Epithelial cell of esophagus (primary cell): ENCODE data around the gene PTGES3L.
A peak's percentile ranks its signal among the peaks of the same experiment; 100 is the strongest.
"Not testable (repeated sequence)": the region's sequence is repeated elsewhere in the genome, so short reads cannot be mapped to it uniquely, and the experiment has no call there.

Source experiments
- DNase-seq: peaks from one replicate; pipeline ENCODE4 v3.0.0; 2010; ENCODE audit warnings: low read depth
- H3K4me3 ChIP-seq: 2 replicates; pipeline ENCODE4 v1.5.1; 2011; ENCODE audit warnings: mild to moderate bottlenecking, low read length, control low read depth
- CTCF ChIP-seq: IDR thresholded peaks from 2 replicates; pipeline ENCODE4 v1.5.1; 2011; ENCODE audit warnings: low read depth, mild to moderate bottlenecking, low read length, control low read depth, inconsistent platforms; ENCODE audit not compliant: insufficient read depth; ENCODE audit errors: missing control alignments

PTGES3L gene

DNA sequence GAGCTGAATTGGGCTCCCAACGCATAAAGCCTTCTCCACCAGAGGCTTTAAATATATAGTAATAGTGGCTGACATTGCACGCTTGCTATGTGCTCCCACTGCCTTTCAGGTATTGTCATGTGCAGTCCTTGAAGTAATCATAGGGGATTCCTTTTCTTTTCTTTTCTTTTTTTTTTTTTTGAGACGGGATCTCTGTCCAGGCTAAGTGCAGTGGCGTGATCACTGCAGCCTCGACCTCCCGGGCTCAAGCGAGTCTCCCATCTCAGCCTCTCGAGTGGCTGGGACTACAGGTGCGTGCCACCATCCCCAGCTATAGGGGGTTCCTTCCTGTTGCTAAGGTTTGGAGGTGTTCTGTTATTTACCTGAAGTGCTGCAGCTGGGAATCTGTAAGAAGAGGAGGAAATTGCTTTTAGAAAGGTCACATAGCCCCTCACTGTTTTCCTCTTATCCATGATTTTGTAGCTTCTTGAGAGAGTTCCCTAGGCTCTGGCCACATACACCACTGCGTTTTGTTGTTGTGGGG lies 19.2 kb upstream of the PTGES3L start:
- no peak for DNase-seq
- no peak for TF ChIP-seq CTCF
- peak overlapping the region; percentile 90 for H3K4me3 ChIP-seq

DNA sequence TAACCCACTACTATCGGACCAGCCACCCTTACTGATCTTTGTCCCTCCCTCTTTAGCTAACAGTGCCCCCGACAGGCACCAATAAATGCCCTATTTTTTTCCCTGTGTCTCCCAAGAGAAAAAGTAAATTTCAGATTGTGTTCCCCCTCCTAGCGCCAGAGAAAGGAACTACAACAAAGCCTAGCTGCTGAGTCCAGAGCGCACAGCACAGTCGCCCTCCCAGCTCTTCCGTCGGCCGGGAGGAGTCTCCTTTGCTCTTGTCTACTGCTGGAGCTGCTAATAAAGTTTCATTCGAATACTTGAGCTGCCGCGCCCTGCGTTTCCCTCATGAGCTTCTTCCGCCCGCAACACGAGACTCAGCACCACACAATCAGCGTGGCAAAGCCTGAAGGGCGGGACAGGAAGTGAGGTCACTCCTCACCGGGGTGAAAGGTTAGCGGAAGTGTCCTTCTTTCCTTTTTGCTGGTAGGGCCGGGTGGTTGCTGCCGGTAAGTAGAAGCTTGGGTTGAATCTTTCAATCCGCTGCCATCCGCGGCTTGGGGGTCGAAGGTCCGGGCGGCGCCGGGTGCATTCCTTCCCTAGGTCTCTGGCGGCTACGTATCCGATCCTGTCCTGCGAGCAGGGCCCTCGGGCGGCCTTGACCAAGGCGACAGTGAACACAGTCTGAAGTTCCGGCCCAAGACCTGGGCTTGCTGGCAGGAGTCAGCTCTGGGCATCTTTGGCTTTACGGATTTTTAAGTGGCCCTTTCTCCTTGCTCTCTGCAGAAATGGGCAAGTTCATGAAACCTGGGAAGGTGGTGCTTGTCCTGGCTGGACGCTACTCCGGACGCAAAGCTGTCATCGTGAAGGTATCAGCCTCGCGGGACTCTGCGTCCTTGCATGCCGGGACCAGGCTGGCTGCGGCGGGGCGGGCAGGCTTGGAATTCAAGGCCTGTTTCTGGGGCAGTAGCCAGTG lies 18.4 kb upstream of the PTGES3L start, which contains the start of gene RPL27:
TSS of gene RPL27 (plus strand) at position 436 of the 955 bp plus-strand sequence. CDS start at position 768, 332 bp downstream.
- peak within 1 kb of the TSS; percentile 90 for H3K4me3 ChIP-seq
- peak; percentile 83 for TF ChIP-seq CTCF
- peak; percentile 100 for DNase-seq

- TF ChIP-seq CTCF, result no peak
- no peak for DNase-seq
- H3K4me3 ChIP-seq, result peak overlapping the region; percentile 30
Measured at GRCh38 chr17:42997390-42997983, 17.6 kb upstream of the PTGES3L start.

DNA sequence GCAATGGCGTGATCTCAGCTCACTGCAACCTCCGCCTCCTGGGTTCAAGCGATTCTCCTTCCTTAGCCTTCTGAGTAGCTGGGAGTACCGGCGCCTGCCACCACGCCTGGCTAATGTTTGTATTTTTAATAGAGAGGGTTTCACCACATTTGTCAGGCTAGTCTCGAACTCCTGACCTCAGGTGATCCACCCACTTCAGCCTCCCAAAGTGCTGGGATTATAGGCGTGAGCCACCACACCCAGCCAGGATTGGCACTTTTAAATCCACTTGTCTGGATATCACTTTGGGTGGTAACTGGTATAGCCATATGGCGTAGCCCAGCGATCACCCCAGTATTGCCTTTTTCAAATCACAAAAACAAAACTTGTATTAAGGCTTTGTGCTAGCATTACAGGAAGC lies 14.0 kb upstream of the PTGES3L start:
- not testable (repeated sequence) for H3K4me3 ChIP-seq, DNase-seq

- no peak for DNase-seq
- TF ChIP-seq CTCF, result no peak
- H3K4me3 ChIP-seq, result no peak overlapping the region
Measured at GRCh38 chr17:42992872-42993271, 13.0 kb upstream of the PTGES3L start.

GRCh38 chr17:42991471-42991870 lies 11.6 kb upstream of the PTGES3L start:
- no peak for TF ChIP-seq CTCF
- H3K4me3 ChIP-seq, result no peak overlapping the region
- DNase-seq, result no peak
